ENCODE results near the gene LANCL3. TPM values are rescaled to one million over a fixed set of nuclear protein-coding genes. Genes with fewer than 3 reads are reported as not detected.
A peak's percentile ranks its signal among the peaks of the same experiment; 100 is the strongest.
"Not testable (repeated sequence)": the region's sequence is repeated elsewhere in the genome, so short reads cannot be mapped to it uniquely, and the experiment has no call there.

Gene LANCL3
- total RNA-seq (2014; rRNA removed; shearing (Covaris generic); ENCODE audit: low replicate concordance): 0.36 and 0.62 TPM in 2 replicates

DNA sequence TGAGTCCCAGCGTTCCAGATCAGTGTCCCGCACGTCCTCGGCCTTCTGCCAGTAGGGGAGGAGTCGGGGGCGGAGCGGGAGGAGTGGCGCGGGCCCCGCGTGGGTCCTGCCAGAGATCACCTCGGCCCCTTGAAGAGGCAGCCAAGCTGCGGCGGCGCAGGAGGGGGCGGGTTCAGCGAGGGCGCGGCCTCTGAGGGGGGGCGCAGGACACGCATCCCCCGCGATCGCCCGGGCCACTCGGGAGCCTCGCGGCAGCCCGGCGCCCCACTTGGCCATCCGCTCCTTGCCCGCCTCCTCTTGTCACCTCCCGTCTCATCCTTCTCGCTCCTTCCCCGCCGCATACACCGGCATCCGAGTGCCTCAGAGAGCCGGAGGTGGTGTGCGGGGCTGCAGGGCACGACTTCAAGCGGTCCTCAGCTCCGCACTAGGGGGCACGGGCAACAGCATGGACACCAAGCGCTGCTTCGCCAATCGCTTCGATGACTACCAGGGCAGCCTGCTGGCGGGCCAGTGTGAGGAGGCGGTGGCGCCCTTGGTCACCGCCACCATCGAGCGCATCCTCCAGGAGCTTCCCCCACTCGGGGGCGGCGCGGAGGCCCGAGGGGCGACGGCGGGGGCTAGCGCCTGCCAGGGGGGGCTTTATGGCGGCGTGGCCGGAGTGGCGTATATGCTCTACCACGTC, at the start of gene LANCL3:
TSS of gene LANCL3 (plus strand) at position 236 of the 682 bp plus-strand sequence. CDS start at position 446, 210 bp downstream.
- DNase-seq: peak; percentile 6
- peak within 1 kb of the TSS; percentile 43 for H3K4me3 ChIP-seq
- not testable (repeated sequence) for H3K27me3 ChIP-seq

DNA sequence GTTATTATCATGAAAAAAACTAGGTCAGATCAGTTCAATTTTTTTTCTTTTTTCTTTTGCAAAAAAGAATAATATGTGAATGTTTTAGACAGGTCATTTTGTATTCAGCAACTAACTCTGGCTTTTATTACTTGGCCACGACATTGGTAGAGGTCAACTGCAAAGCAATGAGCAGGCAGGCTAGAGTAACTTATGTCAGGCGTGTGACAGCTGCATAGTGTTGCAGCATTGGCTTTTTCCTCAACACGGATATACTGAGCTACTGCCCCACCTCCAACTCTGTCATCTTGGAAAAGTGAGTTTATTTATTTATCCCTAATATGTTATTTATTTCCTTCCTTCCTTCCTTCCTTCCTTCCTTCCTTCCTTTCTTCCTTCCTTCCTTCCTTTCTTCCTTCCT, 47.8 kb upstream of the LANCL3 start:
- H3K9me3 ChIP-seq: not testable (repeated sequence)

More for the DNA sequence above, at the start of gene LANCL3:
- not testable (repeated sequence) for H3K9me3 ChIP-seq, H3K36me3 ChIP-seq

DNA sequence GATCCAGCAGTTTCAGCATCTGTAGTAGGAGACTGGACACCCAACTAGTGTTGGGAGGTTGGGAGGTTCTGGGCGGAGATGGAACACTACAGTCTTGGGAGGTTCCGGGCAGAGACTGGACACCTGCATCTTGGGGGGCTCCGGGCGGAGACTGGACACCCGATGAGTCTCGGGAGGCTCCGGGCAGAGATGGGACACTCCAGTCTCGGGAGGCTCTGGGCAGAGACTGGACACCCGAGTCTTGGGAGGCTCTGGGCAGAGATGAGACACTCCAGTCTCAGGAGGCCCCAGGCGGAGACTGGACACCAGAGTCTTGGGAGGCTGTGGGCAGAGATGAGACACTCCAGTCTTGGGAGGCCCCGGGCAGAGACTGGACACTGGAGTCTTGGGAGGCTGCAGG, 29.5 kb upstream of the LANCL3 start:
- H3K36me3 ChIP-seq: no peaks in the 10 kb centered on the region
- no peak overlapping the region for H3K4me3 ChIP-seq
- H3K27me3 ChIP-seq: no peaks in the 10 kb centered on the region
- DNase-seq: no peak
- H3K9me3 ChIP-seq: no peaks in the 10 kb centered on the region

More for the DNA sequence above, 47.8 kb upstream of the LANCL3 start:
- not testable (repeated sequence) for H3K27me3 ChIP-seq, DNase-seq, H3K4me3 ChIP-seq, H3K36me3 ChIP-seq

DNA sequence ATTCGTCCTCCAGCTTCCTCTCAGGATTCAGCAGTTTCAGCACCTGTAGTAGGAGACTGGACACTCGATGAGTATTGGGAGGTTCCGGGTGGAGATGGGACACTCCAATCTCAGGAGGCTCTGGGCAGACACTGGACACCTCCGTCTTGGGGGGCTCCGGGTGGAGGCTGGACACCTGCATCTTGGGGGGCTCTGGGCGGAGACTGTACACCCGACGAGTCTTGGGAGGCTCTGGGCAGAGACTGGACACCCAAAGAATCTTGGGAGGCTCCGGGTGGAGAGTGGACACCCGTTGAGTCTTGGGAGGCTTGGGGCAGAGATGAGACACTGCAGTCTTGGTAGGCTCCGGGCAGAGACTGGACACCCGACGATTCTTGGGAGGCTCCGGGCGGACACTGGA, 28.7 kb upstream of the LANCL3 start:
- Histone ChIP-seq H3K9me3 (no peaks in the 10 kb centered on the region), H3K36me3 (no peaks in the 10 kb centered on the region), H3K4me3 (no peak overlapping the region), H3K27me3 (no peaks in the 10 kb centered on the region)
- no peak for DNase-seq

DNA sequence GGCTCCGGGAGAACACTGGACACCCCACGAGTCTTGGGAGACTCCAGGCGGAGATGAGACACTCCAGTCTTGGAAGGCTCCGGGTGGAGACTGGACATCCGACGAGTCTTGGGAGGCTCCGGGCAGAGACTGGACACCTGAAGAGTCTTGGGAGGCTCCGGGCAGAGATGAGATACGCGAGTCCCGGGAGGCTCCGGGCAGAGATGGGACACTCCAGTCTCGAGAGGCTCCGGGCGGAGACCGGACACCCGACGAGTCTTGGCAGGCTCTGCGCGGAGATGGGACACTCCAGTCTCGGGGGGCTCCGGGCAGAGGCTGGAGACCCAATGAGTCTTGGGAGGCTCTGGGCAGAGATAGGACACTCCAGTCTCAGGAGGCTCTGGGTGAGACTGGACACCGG, 28.1 kb upstream of the LANCL3 start:
- no peaks in the 10 kb centered on the region for H3K27me3 ChIP-seq
- no peaks in the 10 kb centered on the region for H3K36me3 ChIP-seq
- no peaks in the 10 kb centered on the region for H3K9me3 ChIP-seq
- DNase-seq: no peak
- H3K4me3 ChIP-seq: no peak overlapping the region

DNA sequence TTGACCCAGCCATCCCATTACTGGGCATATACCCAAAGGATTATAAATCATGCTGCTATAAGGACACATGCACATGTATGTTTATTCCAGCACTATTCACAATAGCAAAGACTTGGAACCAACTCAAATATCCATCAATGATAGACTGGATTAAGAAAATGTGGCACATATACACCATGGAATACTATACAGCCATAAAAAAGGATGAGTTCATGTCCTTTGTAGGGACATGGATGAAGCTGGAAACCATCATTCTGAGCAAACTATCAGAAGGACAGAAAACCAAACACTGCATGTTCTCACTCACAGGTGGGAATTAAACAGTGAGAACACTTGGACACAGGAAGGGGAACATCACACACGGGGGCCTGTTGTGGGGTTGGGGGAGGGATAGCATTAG, 26.9 kb upstream of the LANCL3 start:
- H3K27me3 ChIP-seq, H3K36me3 ChIP-seq, DNase-seq, H3K9me3 ChIP-seq, H3K4me3 ChIP-seq: not testable (repeated sequence)

DNA sequence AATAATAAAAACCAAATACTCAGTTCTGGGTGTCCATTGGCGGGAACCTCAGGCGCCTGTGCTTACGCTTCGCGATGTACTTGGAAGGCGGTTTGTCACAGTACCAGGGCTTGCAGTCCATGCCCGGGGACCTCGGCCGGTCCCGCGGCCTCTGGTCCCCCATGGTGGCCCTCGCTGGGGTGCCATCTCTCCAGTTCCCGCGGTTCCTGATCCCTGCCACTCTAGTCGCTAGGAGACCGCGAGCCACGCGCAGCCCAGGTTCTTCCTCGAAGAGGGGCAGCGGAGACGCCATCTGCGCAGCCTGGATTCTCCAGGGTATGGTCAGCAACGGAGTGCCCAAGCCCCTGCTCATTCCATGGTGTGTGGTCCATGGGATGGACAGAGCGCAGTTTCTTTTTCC, 26.4 kb upstream of the LANCL3 start:
- no peak for DNase-seq
- H3K27me3 ChIP-seq: no peaks in the 10 kb centered on the region
- no peaks in the 10 kb centered on the region for H3K9me3 ChIP-seq
- H3K4me3 ChIP-seq: no peak overlapping the region
- no peaks in the 10 kb centered on the region for H3K36me3 ChIP-seq

DNA sequence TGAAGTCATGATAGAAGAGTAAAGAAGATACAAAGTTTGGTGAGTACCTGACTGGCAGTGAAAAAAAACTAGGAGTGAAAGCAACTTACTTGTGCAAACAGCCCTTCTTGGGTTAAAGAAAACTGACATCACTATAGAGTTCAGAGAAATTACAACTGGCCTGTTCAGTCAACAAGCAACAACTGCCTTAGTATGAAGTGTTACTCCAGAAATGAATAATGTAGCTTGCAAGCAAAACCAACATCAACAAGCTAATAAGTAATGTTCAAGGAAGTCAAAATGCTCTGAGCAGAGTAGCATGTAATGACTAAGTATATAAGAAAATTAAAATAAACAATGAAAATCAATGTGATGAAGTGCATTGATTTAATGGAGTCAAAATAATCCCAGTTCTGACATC, 21.8 kb upstream of the LANCL3 start:
- not testable (repeated sequence) for DNase-seq, H3K9me3 ChIP-seq, H3K27me3 ChIP-seq, H3K4me3 ChIP-seq, H3K36me3 ChIP-seq

DNA sequence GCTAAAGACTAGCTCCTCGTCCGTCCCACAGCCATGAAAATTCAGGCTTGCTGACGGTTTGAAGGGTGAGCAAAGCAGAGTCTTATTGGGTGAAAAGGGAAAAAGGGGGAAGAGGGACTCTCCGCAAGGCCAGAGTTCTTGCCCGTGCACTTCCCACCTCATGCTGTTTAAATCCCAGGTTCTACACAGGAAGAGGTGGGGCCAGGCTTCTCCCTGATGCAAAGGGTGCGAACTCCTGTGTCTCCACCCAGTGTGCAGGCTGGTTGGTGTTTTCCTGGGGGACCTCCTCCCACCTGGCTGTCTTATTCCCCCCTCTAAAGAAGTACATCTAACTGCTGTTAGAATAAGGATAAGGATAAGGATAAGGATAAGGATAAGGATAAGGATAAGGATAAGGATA, 18.0 kb upstream of the LANCL3 start:
- no peak for DNase-seq
- no peaks in the 10 kb centered on the region for H3K36me3 ChIP-seq
- no peaks in the 10 kb centered on the region for H3K27me3 ChIP-seq

DNA sequence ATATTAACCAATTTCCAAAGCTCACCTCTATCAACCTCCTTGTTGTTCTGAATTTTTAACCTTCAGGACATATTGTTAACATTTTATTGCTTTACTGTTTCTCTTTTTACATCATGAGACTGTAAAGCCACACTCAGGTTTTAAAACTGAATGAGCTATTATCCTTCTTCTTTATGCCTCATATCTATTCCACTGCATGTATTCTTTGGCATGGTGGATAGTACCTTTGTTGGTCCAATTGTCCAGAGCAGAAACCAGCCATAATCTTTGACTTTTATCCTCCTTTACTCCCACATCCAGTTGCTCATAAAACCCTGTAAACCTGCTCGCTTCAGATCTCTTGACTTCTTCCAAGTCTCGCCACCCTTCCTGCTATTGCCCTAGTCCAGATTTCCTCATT, 6.2 kb upstream of the LANCL3 start:
- H3K4me3 ChIP-seq, H3K27me3 ChIP-seq, DNase-seq, H3K36me3 ChIP-seq, H3K9me3 ChIP-seq: not testable (repeated sequence)

More for the DNA sequence above, 18.0 kb upstream of the LANCL3 start:
- H3K4me3 ChIP-seq: no peak overlapping the region
- H3K9me3 ChIP-seq: no peaks in the 10 kb centered on the region

DNA sequence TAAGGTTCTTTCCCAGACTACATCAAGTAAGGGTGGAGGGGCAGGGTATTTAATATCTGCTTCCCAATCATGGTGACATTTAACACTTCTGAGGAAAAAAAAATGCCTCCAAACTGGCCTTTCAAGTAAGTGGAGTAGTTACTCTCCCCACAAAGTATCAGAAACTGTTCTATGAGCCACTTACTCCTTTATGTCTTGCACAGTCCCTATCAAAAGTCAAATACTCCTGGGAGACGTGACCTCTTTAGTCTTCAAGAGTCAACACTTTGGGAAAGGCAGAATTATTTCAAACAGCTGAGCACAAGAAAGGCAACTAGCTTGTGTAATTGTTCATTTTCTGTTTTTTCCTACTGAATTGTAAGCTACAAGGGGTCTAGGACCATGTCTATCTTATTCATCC, 1.1 kb upstream of the LANCL3 start:
- H3K9me3 ChIP-seq: not testable (repeated sequence)

DNA sequence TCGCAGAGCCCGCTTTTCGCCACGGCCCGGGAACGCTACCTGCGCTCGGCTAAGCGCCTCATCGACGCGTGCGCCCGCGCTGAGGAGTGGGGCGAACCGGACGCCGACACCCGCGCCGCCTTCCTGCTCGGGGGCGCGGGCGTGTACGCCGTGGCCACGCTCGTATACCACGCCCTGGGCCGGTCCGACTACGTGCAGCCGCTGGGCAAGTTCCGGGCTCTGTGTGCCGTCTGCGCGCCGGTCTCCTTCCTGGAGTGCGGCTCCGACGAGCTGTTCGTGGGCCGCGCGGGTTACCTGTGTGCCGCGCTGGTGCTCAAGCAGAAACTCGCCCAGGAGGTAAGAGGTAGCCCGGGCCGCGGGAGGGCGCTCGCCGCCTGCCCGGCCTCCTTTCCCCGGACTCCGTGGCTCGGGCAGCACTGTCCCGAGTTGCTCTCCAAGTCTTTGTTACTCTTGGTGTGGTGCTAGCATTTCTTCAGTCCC, 687 bp downstream of the LANCL3 start:
- peak; percentile 43 for DNase-seq
- not testable (repeated sequence) for H3K27me3 ChIP-seq, H3K36me3 ChIP-seq, H3K9me3 ChIP-seq
- peak overlapping the region; percentile 43 for H3K4me3 ChIP-seq

More for the DNA sequence above, 1.1 kb upstream of the LANCL3 start:
- DNase-seq, H3K27me3 ChIP-seq, H3K4me3 ChIP-seq, H3K36me3 ChIP-seq: not testable (repeated sequence)

DNA sequence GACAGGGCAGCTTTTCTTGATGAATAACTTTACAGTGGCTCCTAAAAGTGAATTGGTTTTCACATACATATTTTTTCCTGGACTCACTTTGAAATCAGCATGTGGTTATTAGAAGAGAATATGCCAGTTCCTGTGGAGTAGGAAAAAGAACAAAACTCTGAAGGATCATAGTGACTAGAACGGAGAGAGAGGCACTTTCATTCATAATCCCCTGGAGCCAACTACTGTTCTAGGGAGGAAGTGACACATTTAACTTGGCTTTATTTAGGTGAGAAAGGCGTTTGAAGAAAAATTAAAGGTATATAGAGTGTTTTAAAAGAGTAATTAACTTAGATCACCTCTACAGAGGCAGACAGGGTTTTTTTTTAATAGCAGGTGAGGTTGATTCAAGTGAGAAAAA, 1.7 kb downstream of the LANCL3 start:
- not testable (repeated sequence) for H3K27me3 ChIP-seq, DNase-seq, H3K9me3 ChIP-seq, H3K4me3 ChIP-seq, H3K36me3 ChIP-seq

DNA sequence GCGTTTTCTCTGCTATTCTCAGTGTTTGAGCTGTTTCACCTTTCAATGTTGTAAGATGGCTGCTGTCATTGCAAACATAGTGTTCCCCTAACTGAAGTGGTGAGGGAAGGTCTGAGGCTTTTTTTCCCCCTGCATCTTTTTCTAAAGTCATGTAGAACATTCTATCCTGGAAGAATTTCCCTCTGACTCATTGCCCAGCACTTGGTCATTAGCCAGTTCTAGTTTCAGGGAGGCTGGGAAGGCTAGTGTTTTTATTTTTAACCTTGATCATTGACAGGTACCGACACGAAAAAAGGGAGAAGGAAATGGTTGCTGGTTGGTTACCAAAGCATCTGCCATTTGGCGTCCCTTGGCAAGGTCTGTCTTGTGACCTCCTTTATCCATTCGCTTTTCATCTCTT, 6.6 kb downstream of the LANCL3 start:
- H3K27me3 ChIP-seq: no peaks in the 10 kb centered on the region
- H3K9me3 ChIP-seq: no peaks in the 10 kb centered on the region
- H3K36me3 ChIP-seq: no peaks in the 10 kb centered on the region
- peak; percentile 10 for DNase-seq
- H3K4me3 ChIP-seq: no peak overlapping the region

DNA sequence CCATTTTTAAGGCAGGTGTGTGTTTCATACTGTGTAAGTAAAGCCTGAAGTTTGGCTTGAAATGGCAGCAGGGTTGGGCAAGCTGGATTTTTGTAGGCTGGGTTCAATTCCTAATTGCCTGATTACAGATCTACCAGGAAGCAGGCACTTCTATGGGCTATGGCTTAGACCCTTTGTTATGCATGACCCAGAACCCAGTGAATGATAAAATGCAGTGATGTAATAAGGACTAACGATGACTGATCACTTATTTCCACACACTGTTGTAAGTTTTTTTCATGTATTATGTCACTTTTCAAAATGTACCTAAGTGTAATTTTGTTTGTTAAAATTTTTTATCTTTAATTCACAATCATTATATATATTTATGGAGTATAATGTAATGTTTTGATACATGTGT, 8.6 kb downstream of the LANCL3 start:
- no peaks in the 10 kb centered on the region for H3K27me3 ChIP-seq
- H3K36me3 ChIP-seq: no peaks in the 10 kb centered on the region
- H3K9me3 ChIP-seq: no peaks in the 10 kb centered on the region
- H3K4me3 ChIP-seq: no peak overlapping the region
- no peak for DNase-seq

DNA sequence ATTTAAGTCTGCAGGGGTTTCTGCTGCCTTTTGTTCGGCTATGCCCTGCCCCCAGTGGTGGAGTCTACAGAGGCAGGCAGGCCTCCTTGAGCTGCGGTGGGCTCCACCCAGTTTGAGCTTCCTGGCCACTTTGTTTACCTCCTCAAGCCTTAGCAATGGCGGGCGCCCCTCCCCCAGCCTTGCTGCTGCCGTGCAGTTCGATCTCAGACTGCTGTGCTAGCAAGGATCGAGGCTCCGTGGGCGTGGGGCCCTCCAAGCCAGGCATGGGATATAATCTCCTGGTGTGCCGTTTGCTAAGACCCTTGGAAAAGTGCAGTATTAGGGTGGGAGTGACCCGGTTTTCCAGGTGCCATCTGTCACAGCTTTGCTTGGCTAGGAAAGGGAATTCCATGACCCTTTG, 15.9 kb downstream of the LANCL3 start:
- not testable (repeated sequence) for H3K4me3 ChIP-seq, H3K27me3 ChIP-seq, H3K36me3 ChIP-seq, DNase-seq, H3K9me3 ChIP-seq

DNA sequence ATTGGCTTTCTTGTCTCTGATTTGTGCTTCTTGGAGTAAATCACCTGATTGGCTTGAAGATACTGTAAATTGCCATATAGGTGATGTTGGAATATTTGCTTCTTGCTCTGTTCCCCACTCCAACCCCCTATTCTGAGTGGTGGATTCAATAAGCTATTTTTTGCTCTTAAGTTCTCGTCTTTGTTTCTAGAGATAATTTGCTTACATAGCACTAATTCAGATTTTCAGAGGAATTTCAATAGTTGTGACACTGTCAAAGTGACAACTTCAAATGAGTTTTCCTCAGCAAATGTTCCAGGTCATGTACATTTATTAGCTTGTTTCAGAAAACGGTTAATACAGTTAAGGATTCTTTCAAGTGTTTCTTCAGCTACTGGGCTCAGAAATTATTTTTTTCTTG, 18.6 kb downstream of the LANCL3 start:
- no peak for DNase-seq
- no peaks in the 10 kb centered on the region for H3K27me3 ChIP-seq

DNA sequence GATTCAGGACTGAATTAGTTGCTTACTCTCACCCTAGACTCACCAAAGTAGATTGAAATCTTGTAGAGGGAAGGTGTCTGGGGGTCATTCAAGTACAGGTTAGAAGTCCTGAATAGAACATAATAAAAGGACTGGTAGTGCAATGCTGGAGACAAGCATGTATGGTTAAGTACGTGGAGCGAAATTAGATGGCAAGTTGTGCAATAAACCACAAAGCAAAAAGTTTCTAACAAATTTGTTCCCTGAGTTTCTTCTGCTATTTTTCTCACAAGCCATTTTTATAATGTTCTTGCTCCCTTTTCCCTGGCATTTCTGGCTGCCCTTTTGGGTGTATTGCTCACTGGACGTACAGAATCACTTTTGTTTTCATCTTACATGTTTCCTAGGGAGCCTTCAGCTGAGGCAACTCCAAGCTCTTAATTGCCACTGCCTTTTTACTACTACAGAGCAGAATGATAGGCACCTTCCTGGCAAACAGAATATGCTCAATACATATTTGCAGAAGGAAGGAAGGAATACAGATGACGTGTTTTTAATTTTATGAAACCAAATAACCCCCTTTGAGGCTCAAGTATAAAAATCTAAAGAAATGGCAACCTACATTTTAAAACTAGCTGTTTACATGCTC, 23.4 kb downstream of the LANCL3 start:
- Histone ChIP-seq H3K27me3 (no peaks in the 10 kb centered on the region), H3K4me3 (no peak overlapping the region), H3K36me3 (no peaks in the 10 kb centered on the region), H3K9me3 (no peaks in the 10 kb centered on the region)
- DNase-seq: no peak

More for the DNA sequence above, 18.6 kb downstream of the LANCL3 start:
- no peak overlapping the region for H3K4me3 ChIP-seq
- no peaks in the 10 kb centered on the region for H3K9me3 ChIP-seq
- H3K36me3 ChIP-seq: no peaks in the 10 kb centered on the region

Measured in MG63 (cell line).